ENCODE results near the gene TSPAN2. TPM values are rescaled to one million over a fixed set of nuclear protein-coding genes. Genes with fewer than 3 reads are reported as not detected.

TSPAN2 gene
- total and polyA plus RNA-seq, 2 of the 4 experiments (the other 2 are of a cell fraction): 0.18 to 0.60 TPM

DNA sequence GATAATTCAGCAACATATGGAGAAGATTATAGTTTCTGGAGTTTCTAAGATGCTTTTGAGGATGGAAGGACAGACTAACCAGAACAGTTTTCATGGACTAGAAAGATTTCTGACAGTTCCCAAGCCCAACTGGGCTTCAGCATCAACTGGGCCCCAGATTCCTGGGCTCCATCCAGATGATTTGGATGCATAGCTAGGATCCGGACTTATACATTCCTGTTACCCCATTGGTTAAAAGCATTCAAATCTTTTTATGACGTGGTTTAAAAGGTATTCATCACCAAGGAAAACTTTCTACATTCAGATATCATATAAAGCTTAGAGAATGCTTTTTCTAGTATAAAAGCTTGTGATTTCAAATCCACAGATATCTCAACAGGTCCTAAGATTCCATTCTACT, 30.0 kb downstream of the TSPAN2 start:
- no peak overlapping the region for H3K18ac ChIP-seq (ENCODE audit: low read depth, low read length)
- H3K4me3 ChIP-seq (ENCODE audit: insufficient read depth, low read depth, low read length): no peak overlapping the region
- no peaks in the 10 kb centered on the region for H3K27me3 ChIP-seq (ENCODE audit: control insufficient read depth, insufficient read depth, low read length)
- H4K91ac ChIP-seq (ENCODE audit: insufficient read depth, low read depth, low read length): no peak overlapping the region
- H2BK20ac ChIP-seq (ENCODE audit: low read depth, low read length): no peak overlapping the region
- no peak overlapping the region for H3K4ac ChIP-seq (ENCODE audit: low read depth, low read length)
- DNase-seq (no peak), ATAC-seq (ENCODE audit: low read depth) (no peak)
- dilution Hi-C loops (cut with HindIII; ENCODE audit: low sequenced_read_pairs, unreplicated experiment): no loop called here
- no peak overlapping the region for H3K27ac ChIP-seq (ENCODE audit: insufficient read depth, low read length)
- POLR2A ChIA-PET (ENCODE audit: unreplicated experiment): no interaction called here
- TF ChIP-seq MAFK (IDR thresholded peaks at IDR 0.05; ENCODE audit: low read depth, low read length) (no peak), POLR2A (IDR thresholded peaks at IDR 0.05; ENCODE audit: low read depth, low read length) (no peak), FOS (IDR thresholded peaks at IDR 0.05; ENCODE audit: low read depth, low read length) (no peak), NFE2L2 (IDR thresholded peaks at IDR 0.05; ENCODE audit: low read depth, low read length) (no peak), MXI1 (IDR thresholded peaks at IDR 0.05; ENCODE audit: borderline replicate concordance, low read depth, low read length) (no peak), SMC3 (IDR thresholded peaks at IDR 0.05; ENCODE audit: low read depth, low read length) (no peak), MAZ (IDR thresholded peaks at IDR 0.05; ENCODE audit: borderline replicate concordance, low read depth, low read length) (no peak), CEBPB (IDR thresholded peaks at IDR 0.05; ENCODE audit: low read depth, low read length) (no peak), BHLHE40 (IDR thresholded peaks at IDR 0.05; ENCODE audit: low read depth, low read length) (no peak), CHD1 (IDR thresholded peaks at IDR 0.05; ENCODE audit: low read depth, low read length) (no peak)
- TF ChIP-seq, protein P1, sequence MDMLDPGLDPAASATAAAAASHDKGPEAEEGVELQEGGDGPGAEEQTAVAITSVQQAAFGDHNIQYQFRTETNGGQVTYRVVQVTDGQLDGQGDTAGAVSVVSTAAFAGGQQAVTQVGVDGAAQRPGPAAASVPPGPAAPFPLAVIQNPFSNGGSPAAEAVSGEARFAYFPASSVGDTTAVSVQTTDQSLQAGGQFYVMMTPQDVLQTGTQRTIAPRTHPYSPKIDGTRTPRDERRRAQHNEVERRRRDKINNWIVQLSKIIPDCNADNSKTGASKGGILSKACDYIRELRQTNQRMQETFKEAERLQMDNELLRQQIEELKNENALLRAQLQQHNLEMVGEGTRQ (IDR thresholded peaks at IDR 0.05; ENCODE audit: low read depth, low read length): no peak
- in situ Hi-C loops (cut with MboI; ENCODE audit: low sequenced_read_pairs): no loop called here
- H2AFZ ChIP-seq (replicated peaks; ENCODE audit: low read length, poor library complexity): no peak overlapping the region
- H3K56ac ChIP-seq (ENCODE audit: extremely low read depth, insufficient read depth, low read length): no peak overlapping the region
- no peak overlapping the region for H3K4me2 ChIP-seq (ENCODE audit: low read depth, low read length)
- CTCF ChIA-PET: no interaction called here
- no peak overlapping the region for H3K14ac ChIP-seq (replicated peaks; ENCODE audit: low read depth, low read length)
- H3K79me1 ChIP-seq (ENCODE audit: low read depth in 1 of 2, low read length in 2 of 2): no peaks in the 10 kb centered on the region
- H3K4me1 ChIP-seq (ENCODE audit: control insufficient read depth, insufficient read depth, low read length): peaks cover 4% of the 10 kb centered on the region; the same call in 1 of the 2 replicates
- no peaks in the 10 kb centered on the region for H3K36me3 ChIP-seq (ENCODE audit: control insufficient read depth, insufficient read depth, low read length)
- H2BK15ac ChIP-seq (ENCODE audit: low read depth, low read length): no peak overlapping the region
- BruUV-seq (replicated peaks): no TSS peak
- H4K20me1 ChIP-seq (ENCODE audit: insufficient read depth, low read length): no peaks in the 10 kb centered on the region
- no peak overlapping the region for H4K5ac ChIP-seq (ENCODE audit: low read depth, low read length)
- no peak overlapping the region for H2AK9ac ChIP-seq (replicated peaks; ENCODE audit: low read depth, low read length, poor library complexity)
- intact Hi-C loops (cut with micrococcal nuclease): loop anchor here (5.0 kb wide), 2 partner anchors 33 to 1443 kb away; no protein-coding TSS in a partner anchor
- H3K9me1 ChIP-seq (ENCODE audit: insufficient read depth, low read length): peaks cover 3% of the 10 kb centered on the region; the same call in 1 of the 2 replicates
- no CpG with 5 or more reads among the region's 2 CpGs for WGBS, 2 experiments (ENCODE audit: extremely low coverage in 2 of 2, insufficient read length in 1 of 2)
- H2AK5ac ChIP-seq (ENCODE audit: low read depth, low read length): no peak overlapping the region
- no peak overlapping the region for H3K23ac ChIP-seq (ENCODE audit: low read depth, low read length)
- H4K8ac ChIP-seq (ENCODE audit: low read depth in 2 of 2, low read length in 2 of 2): no peak overlapping the region
- H2BK120ac ChIP-seq (ENCODE audit: low read depth, low read length): no peak overlapping the region
- no peak overlapping the region for H2BK5ac ChIP-seq (ENCODE audit: low read depth, low read length, poor library complexity, severe bottlenecking)
- no peaks in the 10 kb centered on the region for H3K9me3 ChIP-seq (ENCODE audit: control insufficient read depth, insufficient read depth, low read length)
- no peak overlapping the region for H3K9ac ChIP-seq (ENCODE audit: low read depth, low read length)

All from IMR-90 (cell line).